Stomach (tissue), 9 donors: Measurements from ENCODE around the gene CCDC86. TPM values are rescaled to one million over a fixed set of nuclear protein-coding genes. Genes with fewer than 3 reads are reported as not detected.

Experiments used
- DNase-seq, 2 donors: peaks; one replicate each; pipeline versions ENCODE4 v3.0.0 to v3.0.0-alpha.2; 2013 to 2019
- H3K27ac ChIP-seq, 5 donors: fragments of 200-600 bp in 4 of 5; sonication (generic) in 4 of 5; one replicate each; pipeline ENCODE4 v1.5.1; 2013 to 2019; ENCODE audit warnings: mild to moderate bottlenecking in 1 of 5, moderate library complexity in 1 of 5
- H3K27me3 ChIP-seq, 3 donors: fragments of 200-600 bp; sonication (generic); one replicate each; pipeline ENCODE4 v1.5.1; 2017 to 2019; ENCODE audit warnings: mixed run types in 1 of 3
- H3K36me3 ChIP-seq, 4 donors: fragments of 200-600 bp; sonication (generic); 1 replicate in 3 of 4; 2 replicates in 1 of 4; pipeline ENCODE4 v1.5.1; 2016 to 2019
- H3K4me1 ChIP-seq, 4 donors: fragments of 200-600 bp; sonication (generic); one replicate each; pipeline ENCODE4 v1.5.1; 2016 to 2019
- H3K4me3 ChIP-seq, 4 donors: fragments of 200-600 bp; sonication (generic) in 3 of 4; one replicate each; pipeline ENCODE4 v1.5.1; 2016 to 2019; ENCODE audit warnings: mild to moderate bottlenecking in 1 of 4
- H3K9me3 ChIP-seq, 4 donors: fragments of 200-600 bp; sonication (generic); one replicate each; pipeline ENCODE4 v1.5.1; 2016 to 2019
- EP300 ChIP-seq: sonication (generic); formaldehyde crosslinking; IDR thresholded peaks from one replicate; pipeline ENCODE4 v1.6.1; 2017; ENCODE audit warnings: antibody characterized with exemption
- POLR2A ChIP-seq, 4 donors: fragments of 450-650 bp; IDR thresholded peaks; one replicate each; pipeline ENCODE4 v1.6.1; 2016; ENCODE audit warnings: antibody characterized with exemption in 4 of 4, control low read depth in 2 of 4, mild to moderate bottlenecking in 1 of 4, moderate library complexity in 1 of 4
- POLR2AphosphoS5 ChIP-seq, 3 donors: sonication (generic); formaldehyde crosslinking; IDR thresholded peaks; one replicate each; pipeline ENCODE4 v1.6.1; 2016; ENCODE audit warnings: antibody characterized with exemption in 3 of 3
- WGBS, 5 donors: extraction: QIAGEN DNeasy Blood & Tissue Kit in 3 of 5; methylation state at CpG; one replicate each; pipeline versions ENCODE4 v1.1.5 to v1.1.7; 2013 to 2018; 5-methylcytosine and 5-hydroxymethylcytosine counted together
- intact Hi-C: fragments of 100-400 bp; cut with DNase I; formaldehyde crosslinking; loops from one replicate; pipeline ENCODE4 v1.15.1; 2023; ENCODE audit warnings: low total_unique reads
- polyA plus RNA-seq, 3 donors: library from polyadenylated mRNA; stranded (reverse); fragments of 200-250 nt; gene quantifications; one replicate each; pipeline ENCODE4 v1.2.3, GENCODE V29; 2013
- total RNA-seq, 5 donors: library from RNA; depleted of rRNA; stranded (reverse); fragments of >200 nt; gene quantifications; one replicate each; pipeline versions ENCODE4 v1.1.0 to v1.2.3, GENCODE V29; 2014 to 2016
- TF ChIP-seq, protein P1 (sequence below), 7 experiments: fragments of 450-650 bp in 4 of 7; fragments of 200-600 bp in 3 of 7; sonication (generic) in 3 of 7; IDR thresholded peaks; one replicate each; pipeline ENCODE4 v1.5.1; 2016 to 2019; ENCODE audit warnings: antibody characterized with exemption in 7 of 7, control low read depth in 2 of 7, mild to moderate bottlenecking in 1 of 7
- donor health status: healthy with polysubstance abuse.
- donor health status: Bipolar disorder and iron deficiency.
- donor health status: healthy.

CCDC86 gene
- total and polyA plus RNA-seq, 8 donors, result 7.0 to 37.9 (median 16.2) TPM

GRCh38 chr11:60878245-60879101 is 36.6 kb downstream of the CCDC86 start:
- DNase-seq, result no peak
- no peaks in the 10 kb centered on the region for H3K9me3 ChIP-seq
- H3K27me3 ChIP-seq, result no peaks in the 10 kb centered on the region
- intact Hi-C loops, result no loop called here
- 57 to 82% (median 70%) methylated on average over 5 of the region's 5 CpGs for WGBS, 5 donors
- H3K4me1 ChIP-seq, result peaks cover 2 to 30% (median 14%) of the 10 kb centered on the region in 4 donors
- H3K36me3 ChIP-seq, result peaks cover 0 to 28% (median 20%) of the 10 kb centered on the region in 4 donors
- TF ChIP-seq, protein P1, sequence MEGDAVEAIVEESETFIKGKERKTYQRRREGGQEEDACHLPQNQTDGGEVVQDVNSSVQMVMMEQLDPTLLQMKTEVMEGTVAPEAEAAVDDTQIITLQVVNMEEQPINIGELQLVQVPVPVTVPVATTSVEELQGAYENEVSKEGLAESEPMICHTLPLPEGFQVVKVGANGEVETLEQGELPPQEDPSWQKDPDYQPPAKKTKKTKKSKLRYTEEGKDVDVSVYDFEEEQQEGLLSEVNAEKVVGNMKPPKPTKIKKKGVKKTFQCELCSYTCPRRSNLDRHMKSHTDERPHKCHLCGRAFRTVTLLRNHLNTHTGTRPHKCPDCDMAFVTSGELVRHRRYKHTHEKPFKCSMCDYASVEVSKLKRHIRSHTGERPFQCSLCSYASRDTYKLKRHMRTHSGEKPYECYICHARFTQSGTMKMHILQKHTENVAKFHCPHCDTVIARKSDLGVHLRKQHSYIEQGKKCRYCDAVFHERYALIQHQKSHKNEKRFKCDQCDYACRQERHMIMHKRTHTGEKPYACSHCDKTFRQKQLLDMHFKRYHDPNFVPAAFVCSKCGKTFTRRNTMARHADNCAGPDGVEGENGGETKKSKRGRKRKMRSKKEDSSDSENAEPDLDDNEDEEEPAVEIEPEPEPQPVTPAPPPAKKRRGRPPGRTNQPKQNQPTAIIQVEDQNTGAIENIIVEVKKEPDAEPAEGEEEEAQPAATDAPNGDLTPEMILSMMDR (IDR thresholded peaks at IDR 0.05), result no peak
- peak in 1 of 3 donors; percentile 55 for TF ChIP-seq POLR2AphosphoS5 (IDR thresholded peaks at IDR 0.05)
- TF ChIP-seq POLR2A (IDR thresholded peaks at IDR 0.05), result no peak
- H3K4me3 ChIP-seq, result no peak overlapping the region
- H3K27ac ChIP-seq, result peak overlapping the region; percentile 32 to 79 (median 68)

- Histone ChIP-seq H3K36me3 (peaks cover 0 to 28% (median 20%) of the 10 kb centered on the region in 4 donors), H3K4me1 (peaks cover 0 to 30% (median 14%) of the 10 kb centered on the region in 4 donors), H3K27ac (peak overlapping the region in 3 of 5 donors; percentile 43 to 79 (median 72)), H3K4me3 (no peak overlapping the region), H3K9me3 (no peaks in the 10 kb centered on the region), H3K27me3 (no peaks in the 10 kb centered on the region)
- WGBS, 5 donors, result 67 to 91% (median 83%) methylated on average over 1 of the region's 1 CpG
- DNase-seq, result no peak
- intact Hi-C loops, result no loop called here
- TF ChIP-seq POLR2AphosphoS5 (IDR thresholded peaks at IDR 0.05) (no peak), POLR2A (IDR thresholded peaks at IDR 0.05) (no peak), EP300 (no peak)
- TF ChIP-seq, protein P1 (IDR thresholded peaks at IDR 0.05), result no peak
Observed at GRCh38 chr11:60879104-60879503, 37.2 kb downstream of the CCDC86 start.

DNA sequence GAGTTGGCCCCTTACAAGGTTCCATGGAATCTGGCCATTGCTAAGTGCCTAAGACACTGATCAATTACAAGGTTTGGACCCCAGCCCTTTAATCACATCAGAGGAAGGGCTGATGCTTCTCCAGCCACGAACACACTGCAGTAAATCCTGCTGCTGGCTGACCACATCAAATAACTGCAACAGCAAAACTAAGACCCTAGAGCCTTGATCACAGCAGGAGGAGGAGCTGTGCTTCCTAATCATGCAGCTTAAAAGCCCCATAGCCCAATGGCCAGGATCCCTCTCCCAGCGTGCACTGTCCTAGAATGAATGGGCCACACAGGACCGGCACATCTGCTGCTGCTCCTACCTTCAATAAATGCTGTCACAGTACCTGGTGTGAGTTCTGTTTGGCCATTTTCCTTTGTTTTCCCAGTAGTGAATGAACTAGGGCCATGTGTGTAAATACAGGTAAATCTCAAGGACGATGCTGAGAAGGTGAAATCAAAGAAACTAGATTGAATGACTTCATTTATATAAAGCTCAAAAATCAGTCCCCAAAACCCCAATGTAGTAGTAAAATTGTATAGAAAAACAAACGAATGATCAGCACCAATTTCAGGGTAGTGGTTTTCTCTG is 38.2 kb downstream of the CCDC86 start:
- H3K4me1 ChIP-seq, result peaks cover 0 to 30% (median 14%) of the 10 kb centered on the region in 4 donors
- no peak for DNase-seq
- H3K36me3 ChIP-seq, result peaks cover 0 to 27% (median 20%) of the 10 kb centered on the region in 4 donors
- WGBS, 5 donors, result 77 to 84% (median 80%) methylated on average over 5 of the region's 5 CpGs
- H3K27ac ChIP-seq, result peak overlapping the region in 2 of 5 donors; percentile 43 to 79
- intact Hi-C loops, result no loop called here
- H3K4me3 ChIP-seq, result no peak overlapping the region
- H3K9me3 ChIP-seq, result no peaks in the 10 kb centered on the region
- TF ChIP-seq, protein P1 (IDR thresholded peaks at IDR 0.05), result no peak
- TF ChIP-seq POLR2AphosphoS5 (IDR thresholded peaks at IDR 0.05), result no peak
- no peak for TF ChIP-seq POLR2A (IDR thresholded peaks at IDR 0.05)
- no peak for TF ChIP-seq EP300
- no peaks in the 10 kb centered on the region for H3K27me3 ChIP-seq

- Histone ChIP-seq H3K27me3 (no peaks in the 10 kb centered on the region), H3K9me3 (no peaks in the 10 kb centered on the region), H3K4me1 (peaks cover 0 to 30% (median 14%) of the 10 kb centered on the region in 4 donors), H3K4me3 (no peak overlapping the region), H3K36me3 (peaks cover 0 to 26% (median 18%) of the 10 kb centered on the region in 4 donors), H3K27ac (peak overlapping the region in 2 of 5 donors; percentile 17 to 57)
- intact Hi-C loops, result no loop called here
- DNase-seq, result no peak
- WGBS, 5 donors, result 52 to 65% (median 56%) methylated on average over 8 of the region's 8 CpGs
- TF ChIP-seq POLR2A (IDR thresholded peaks at IDR 0.05) (no peak), EP300 (no peak), POLR2AphosphoS5 (IDR thresholded peaks at IDR 0.05) (no peak)
- TF ChIP-seq, protein P1 (IDR thresholded peaks at IDR 0.05), result no peak
Observed at GRCh38 chr11:60880643-60881282, 38.9 kb downstream of the CCDC86 start.
